Nucleus accumbens (tissue), 56 donors: ENCODE measurements around the gene TMEM273.
"Not testable (repeated sequence)": the region's sequence is repeated elsewhere in the genome, so short reads cannot be mapped to it uniquely, and the experiment has no call there.

Source experiments
- DNase-seq, 56 donors: peaks; one replicate each; lab custom pipeline; 2025; lab: John Stamatoyannopoulos, UW

The TMEM273 gene

GRCh38 chr10:49207113-49207512, 18.9 kb upstream of the TMEM273 start:
- no peak for DNase-seq

- DNase-seq: no peak
Observed at GRCh38 chr10:49205206-49205605, 17.0 kb upstream of the TMEM273 start.

- no peak for DNase-seq
Observed at GRCh38 chr10:49204119-49204518, 15.9 kb upstream of the TMEM273 start.

- DNase-seq: no peak
Observed at GRCh38 chr10:49202266-49202665, 14.1 kb upstream of the TMEM273 start.

- DNase-seq: no peak
Observed at GRCh38 chr10:49200854-49201253, 12.7 kb upstream of the TMEM273 start.

- DNase-seq: no peak
Observed at GRCh38 chr10:49197171-49197570, 9.0 kb upstream of the TMEM273 start.

GRCh38 chr10:49195864-49196263, 7.7 kb upstream of the TMEM273 start:
- DNase-seq: not testable (repeated sequence)

- no peak for DNase-seq
Observed at GRCh38 chr10:49194212-49194920, 6.2 kb upstream of the TMEM273 start.

GRCh38 chr10:49191349-49191748, 3.2 kb upstream of the TMEM273 start:
- DNase-seq: no peak

GRCh38 chr10:49189422-49189821, 1.2 kb upstream of the TMEM273 start:
- DNase-seq: no peak

GRCh38 chr10:49187044-49187484, 1.1 kb downstream of the TMEM273 start:
- no peak for DNase-seq

- no peak for DNase-seq
Observed at GRCh38 chr10:49186613-49187012, 1.6 kb downstream of the TMEM273 start.

GRCh38 chr10:49185213-49185612, 3.0 kb downstream of the TMEM273 start:
- no peak for DNase-seq

- no peak for DNase-seq
Observed at GRCh38 chr10:49184642-49185111, 3.5 kb downstream of the TMEM273 start.

GRCh38 chr10:49183596-49184542, 4.3 kb downstream of the TMEM273 start:
- DNase-seq: no peak

- no peak for DNase-seq
Observed at GRCh38 chr10:49182776-49183175, 5.4 kb downstream of the TMEM273 start.

GRCh38 chr10:49180444-49180860, 7.7 kb downstream of the TMEM273 start:
- no peak for DNase-seq

- no peak for DNase-seq
Observed at GRCh38 chr10:49179699-49180443, 8.3 kb downstream of the TMEM273 start.

- DNase-seq: no peak
Observed at GRCh38 chr10:49178489-49179471, 9.4 kb downstream of the TMEM273 start.
